ENCODE measurements around the gene NT5DC1.

NT5DC1 gene

DNA sequence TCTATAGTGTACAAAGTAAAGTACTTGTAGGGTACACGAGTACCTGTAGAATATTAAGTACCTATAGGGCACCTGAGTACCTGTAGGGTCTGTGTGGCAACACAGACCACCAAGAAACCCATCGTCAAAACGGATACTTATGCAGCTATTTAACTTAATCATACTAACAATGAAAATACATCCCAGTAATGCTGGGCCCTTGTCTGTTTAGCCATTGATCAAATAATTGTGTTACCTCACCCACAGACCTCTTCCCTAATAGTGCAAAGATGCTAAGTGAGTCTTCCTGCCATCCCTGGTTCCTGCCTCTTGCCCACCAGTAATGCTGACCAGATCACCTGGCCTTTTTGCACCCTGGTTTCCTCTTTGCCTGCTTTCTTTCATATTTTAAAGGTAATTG, 32.8 kb downstream of the NT5DC1 start:
- Mint-ChIP-seq H3K36me3 (peaks cover 27% of the 10 kb centered on the region), H3K4me1 (no peaks in the 10 kb centered on the region), H3K27me3 (no peaks in the 10 kb centered on the region), H3K4me3 (no peak overlapping the region), H3K27ac (no peak overlapping the region), H3K9me3 (peaks cover 2% of the 10 kb centered on the region)
- ATAC-seq (ENCODE audit: low read depth) (no peak), DNase-seq (ENCODE audit: low spot score in 2 of 2) (no peak)

DNA sequence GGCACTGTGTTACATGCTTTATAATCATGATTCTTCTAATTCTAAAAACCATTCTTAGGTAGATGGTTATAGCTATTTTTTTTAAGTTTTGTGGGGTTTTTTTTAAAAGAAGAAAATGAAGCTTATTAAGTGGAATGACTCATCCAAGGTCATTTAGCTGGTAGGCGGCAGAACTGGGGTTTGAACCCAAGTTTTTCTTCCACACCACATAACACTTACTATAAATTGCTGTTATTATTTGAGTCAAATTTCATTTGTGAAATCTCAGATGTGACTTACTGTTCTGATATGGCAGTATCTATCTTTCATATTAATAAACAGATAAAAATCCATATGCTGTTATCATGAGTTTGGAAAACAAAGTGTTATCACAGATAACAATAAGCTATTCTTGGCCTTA, 35.7 kb downstream of the NT5DC1 start:
- ATAC-seq (ENCODE audit: low read depth) (no peak), DNase-seq (ENCODE audit: low spot score in 2 of 2) (no peak)
- H3K4me1 Mint-ChIP-seq = no peaks in the 10 kb centered on the region
- H3K36me3 Mint-ChIP-seq = peaks cover 24% of the 10 kb centered on the region
- H3K4me3 Mint-ChIP-seq = no peak overlapping the region
- H3K27ac Mint-ChIP-seq = no peak overlapping the region
- peaks cover 2% of the 10 kb centered on the region for H3K9me3 Mint-ChIP-seq
- H3K27me3 Mint-ChIP-seq = no peaks in the 10 kb centered on the region

DNA sequence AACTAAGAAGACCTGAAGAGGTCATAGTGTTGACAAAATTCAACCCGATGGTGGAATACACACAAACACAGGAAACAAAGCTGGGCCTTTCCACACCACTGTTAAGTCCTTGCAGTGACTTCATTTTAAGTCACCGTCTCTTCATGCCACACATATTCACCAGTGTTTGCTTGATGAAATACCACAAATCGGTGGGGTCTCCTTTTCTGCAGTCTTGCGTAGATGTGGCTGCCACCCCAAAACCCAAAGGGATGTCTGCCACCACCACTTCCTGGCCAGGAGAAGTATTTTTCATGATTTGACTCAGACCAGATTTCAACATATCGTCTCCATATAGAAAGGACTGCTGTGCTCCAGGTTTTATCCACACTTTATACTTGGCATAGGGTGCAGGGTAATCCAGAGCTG, 36.3 kb downstream of the NT5DC1 start:
- H3K36me3 Mint-ChIP-seq = peaks cover 20% of the 10 kb centered on the region
- no peaks in the 10 kb centered on the region for H3K4me1 Mint-ChIP-seq
- DNase-seq (ENCODE audit: low spot score in 2 of 2) (no peak), ATAC-seq (ENCODE audit: low read depth) (no peak)
- H3K9me3 Mint-ChIP-seq = no peaks in the 10 kb centered on the region
- no peaks in the 10 kb centered on the region for H3K27me3 Mint-ChIP-seq
- no peak overlapping the region for H3K4me3 Mint-ChIP-seq
- H3K27ac Mint-ChIP-seq = no peak overlapping the region

DNA sequence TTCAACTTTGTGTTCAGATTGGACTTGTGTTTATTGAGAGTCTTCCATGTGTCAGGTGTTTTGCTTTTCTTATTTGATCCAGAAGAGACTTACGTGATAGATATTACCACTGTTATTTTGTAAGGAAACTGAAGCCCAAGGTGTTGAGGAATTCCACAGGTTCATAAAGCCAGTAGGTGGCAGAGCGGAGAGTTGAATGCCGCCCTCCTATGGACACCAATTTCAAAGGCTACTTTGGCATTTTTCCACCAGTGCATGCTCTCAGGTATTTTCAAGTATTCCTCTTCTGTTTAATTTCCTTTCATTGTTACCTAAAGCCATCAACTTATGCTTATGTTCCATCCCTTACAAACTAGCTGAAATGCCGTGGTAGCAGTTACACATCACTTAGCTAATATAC, 39.3 kb downstream of the NT5DC1 start:
- Mint-ChIP-seq H3K27ac (no peak overlapping the region), H3K4me1 (peaks cover 2% of the 10 kb centered on the region), H3K4me3 (no peak overlapping the region), H3K9me3 (no peaks in the 10 kb centered on the region), H3K36me3 (peaks cover 15% of the 10 kb centered on the region), H3K27me3 (no peaks in the 10 kb centered on the region)
- ATAC-seq (ENCODE audit: low read depth) (no peak), DNase-seq (ENCODE audit: low spot score in 2 of 2) (no peak)

DNA sequence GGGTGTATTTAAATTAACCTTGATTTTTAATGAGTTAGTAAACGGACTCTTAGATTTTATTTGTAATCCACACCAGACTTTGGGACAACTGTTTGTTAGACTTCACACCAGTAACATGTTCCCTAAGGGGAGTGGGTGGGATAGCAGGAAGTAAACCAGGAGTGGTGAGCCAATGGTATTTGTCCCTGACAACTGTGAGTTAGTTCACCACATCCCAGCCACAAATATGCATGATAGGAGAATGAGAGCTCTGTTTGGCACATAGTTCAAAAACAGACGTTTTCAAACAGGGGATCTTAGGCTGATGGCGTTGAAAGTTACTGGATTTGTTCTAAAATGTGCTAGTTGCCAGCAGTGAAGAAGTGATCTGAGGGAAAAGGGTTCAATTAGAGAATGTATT, 44.0 kb downstream of the NT5DC1 start:
- no peak for ATAC-seq (ENCODE audit: low read depth)

DNA sequence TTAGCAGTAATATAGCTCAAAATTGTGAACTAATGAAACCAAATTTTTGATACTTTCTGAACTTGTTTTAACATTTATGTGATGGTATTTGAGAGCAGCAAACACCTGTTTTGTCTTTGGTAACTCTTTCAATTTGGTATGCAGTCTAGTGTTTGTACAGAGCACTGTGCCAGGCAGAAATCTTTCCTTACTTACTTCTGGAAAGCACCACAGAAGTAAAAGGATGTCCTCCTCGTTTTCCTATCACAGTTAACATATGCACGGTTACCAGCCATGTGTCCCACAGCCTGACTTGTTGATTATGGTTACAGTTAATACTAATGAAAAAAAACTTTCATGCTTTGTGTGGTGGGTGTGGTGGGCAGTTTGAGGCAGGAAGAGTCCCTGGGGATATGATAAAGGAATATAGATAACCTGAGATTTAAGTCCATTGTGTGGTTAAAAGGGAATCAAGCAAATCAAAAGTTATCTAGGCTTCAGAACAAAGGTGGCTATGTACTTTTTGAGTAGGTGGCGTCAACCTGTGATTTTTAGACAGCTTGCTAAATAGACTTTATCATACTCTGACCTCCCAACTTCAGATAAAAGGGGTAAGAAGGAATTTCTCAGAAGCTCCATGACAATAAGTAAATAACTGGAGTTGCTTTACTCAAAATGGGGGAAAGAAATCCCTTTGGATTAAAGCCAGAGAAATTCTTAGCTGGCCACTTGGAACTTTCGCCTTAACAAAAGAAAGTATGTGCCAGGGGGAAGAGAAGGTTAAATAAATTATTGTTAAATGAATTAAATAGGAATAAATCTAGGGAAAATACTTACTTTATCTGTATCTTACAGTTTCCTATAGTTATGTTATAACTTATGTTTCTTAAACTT, 45.4 kb downstream of the NT5DC1 start:
- H3K36me3 Mint-ChIP-seq = peaks cover 5% of the 10 kb centered on the region
- H3K4me3 Mint-ChIP-seq = no peak overlapping the region
- H3K27me3 Mint-ChIP-seq = no peaks in the 10 kb centered on the region
- DNase-seq (ENCODE audit: low spot score in 2 of 2) (no peak), ATAC-seq (ENCODE audit: low read depth) (no peak)
- peaks cover 2% of the 10 kb centered on the region for H3K4me1 Mint-ChIP-seq
- H3K9me3 Mint-ChIP-seq = no peaks in the 10 kb centered on the region
- no peak overlapping the region for H3K27ac Mint-ChIP-seq

More for the DNA sequence above, 44.0 kb downstream of the NT5DC1 start:
- Mint-ChIP-seq H3K4me3 (no peak overlapping the region), H3K9me3 (no peaks in the 10 kb centered on the region), H3K36me3 (peaks cover 7% of the 10 kb centered on the region), H3K27me3 (no peaks in the 10 kb centered on the region), H3K27ac (no peak overlapping the region), H3K4me1 (peaks cover 2% of the 10 kb centered on the region)
- no peak for DNase-seq (ENCODE audit: low spot score in 2 of 2)

DNA sequence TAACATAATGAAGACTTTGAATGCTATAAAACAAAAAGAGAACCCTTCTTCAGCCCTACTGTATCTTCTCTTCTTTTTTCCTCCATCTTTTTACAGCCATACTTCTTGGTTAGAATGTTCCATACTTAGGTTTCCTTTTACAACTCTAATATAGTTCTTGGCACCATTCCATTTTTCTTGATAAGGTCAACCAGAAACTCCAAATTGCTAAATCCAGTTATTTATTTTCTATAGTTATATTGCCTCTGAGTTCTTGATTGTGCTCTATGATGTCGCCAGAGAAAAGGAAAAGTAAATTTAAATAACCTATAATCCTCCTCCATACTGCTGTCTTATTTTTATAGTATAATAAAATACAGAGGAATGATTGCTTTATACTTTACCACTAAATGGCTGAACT, 52.0 kb downstream of the NT5DC1 start:
- H3K4me3 Mint-ChIP-seq = no peak overlapping the region
- no peak for DNase-seq (ENCODE audit: low spot score in 2 of 2)
- peaks cover 4% of the 10 kb centered on the region for H3K4me1 Mint-ChIP-seq
- ATAC-seq (ENCODE audit: low read depth) = no peak
- H3K36me3 Mint-ChIP-seq = peaks cover 5% of the 10 kb centered on the region
- no peaks in the 10 kb centered on the region for H3K27me3 Mint-ChIP-seq
- no peaks in the 10 kb centered on the region for H3K9me3 Mint-ChIP-seq
- no peak overlapping the region for H3K27ac Mint-ChIP-seq

DNA sequence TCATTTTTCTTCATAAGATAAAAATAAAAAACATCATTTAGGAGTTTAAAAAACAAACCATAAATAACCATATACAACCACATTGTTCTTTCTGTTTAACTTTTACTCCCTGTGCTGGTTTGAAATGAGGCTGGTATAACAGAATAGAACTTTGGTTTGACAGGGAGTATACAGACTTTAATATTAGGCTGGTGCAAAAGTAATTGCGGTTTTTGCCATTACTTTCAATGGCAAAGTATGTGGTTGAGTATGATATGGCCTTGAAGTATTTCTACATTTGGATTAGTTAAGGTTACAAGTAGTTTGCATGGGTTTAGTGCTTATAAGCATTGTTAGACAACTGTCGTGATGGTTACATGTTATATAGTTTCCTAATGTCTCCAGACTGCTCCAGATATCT, 54.2 kb downstream of the NT5DC1 start:
- Mint-ChIP-seq H3K27ac (no peak overlapping the region), H3K27me3 (no peaks in the 10 kb centered on the region), H3K4me1 (peaks cover 4% of the 10 kb centered on the region), H3K4me3 (no peak overlapping the region), H3K36me3 (peaks cover 9% of the 10 kb centered on the region), H3K9me3 (peaks cover 1% of the 10 kb centered on the region)
- DNase-seq (ENCODE audit: low spot score in 2 of 2) = no peak
- ATAC-seq (ENCODE audit: low read depth) = no peak

DNA sequence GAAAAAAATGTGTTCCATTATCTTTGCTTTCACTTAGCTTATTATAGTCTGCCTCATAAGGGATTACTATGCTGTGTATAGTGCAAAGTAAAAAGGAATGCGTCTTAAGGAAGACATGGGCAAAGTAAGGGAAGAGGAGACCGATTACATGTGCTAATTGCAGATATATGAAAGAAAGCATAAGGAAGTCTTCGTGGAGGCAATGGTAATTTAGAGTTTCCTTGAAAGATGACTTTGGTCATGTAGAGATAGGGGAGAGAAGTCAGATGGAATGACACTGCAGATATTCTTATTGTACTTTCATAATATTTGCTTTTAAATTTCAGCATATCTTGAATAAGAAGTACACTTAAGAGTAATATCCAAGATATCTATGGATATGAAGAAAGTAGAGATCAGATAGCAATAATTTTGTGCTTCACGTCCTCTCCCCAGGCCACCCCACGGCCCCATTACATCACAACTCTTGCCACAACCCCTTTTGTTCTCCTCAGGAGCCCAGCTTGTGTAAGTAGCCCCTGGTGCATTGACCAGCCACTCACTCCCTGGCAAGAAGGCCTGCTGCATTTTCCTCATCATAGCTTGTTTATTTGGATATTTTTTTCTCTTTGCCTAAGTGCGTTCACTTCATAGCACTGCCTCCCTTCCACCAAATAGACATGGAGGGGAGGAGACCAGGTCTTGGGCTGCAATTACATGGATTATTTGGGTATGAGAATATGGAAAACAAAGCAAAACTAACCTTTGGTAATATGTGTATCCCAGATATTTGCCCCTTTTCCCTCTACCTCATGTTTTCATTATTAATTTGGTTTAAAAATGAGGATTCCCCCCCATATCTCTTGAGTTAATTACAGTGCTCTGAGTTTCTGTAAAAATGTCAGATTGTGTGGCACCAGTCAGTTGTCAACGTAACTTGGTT, 56.0 kb downstream of the NT5DC1 start:
- peaks cover 1% of the 10 kb centered on the region for H3K9me3 Mint-ChIP-seq
- DNase-seq (ENCODE audit: low spot score in 2 of 2) (no peak), ATAC-seq (ENCODE audit: low read depth) (no peak)
- no peak overlapping the region for H3K4me3 Mint-ChIP-seq
- H3K4me1 Mint-ChIP-seq = peaks cover 6% of the 10 kb centered on the region
- H3K36me3 Mint-ChIP-seq = peaks cover 14% of the 10 kb centered on the region
- no peaks in the 10 kb centered on the region for H3K27me3 Mint-ChIP-seq
- H3K27ac Mint-ChIP-seq = no peak overlapping the region

DNA sequence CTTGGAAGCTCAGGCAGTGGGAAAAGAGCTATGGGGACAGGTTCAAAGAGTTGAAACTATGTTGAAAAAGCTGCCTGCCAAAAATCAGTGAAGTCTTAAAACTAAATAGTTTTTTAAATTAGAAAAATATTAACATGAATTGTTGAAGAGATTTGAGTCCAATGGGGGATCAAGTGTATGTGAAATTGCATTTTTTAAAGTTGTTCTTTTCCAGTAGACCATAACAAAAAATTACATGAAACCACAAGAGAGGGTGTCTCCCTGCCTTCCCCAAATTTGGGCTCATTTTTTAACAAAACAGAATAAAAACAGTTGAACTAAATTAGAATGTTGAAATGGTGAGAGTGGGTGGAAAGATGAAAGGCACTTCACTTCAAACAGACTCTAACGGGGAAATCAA, 56.7 kb downstream of the NT5DC1 start:
- no peaks in the 10 kb centered on the region for H3K27me3 Mint-ChIP-seq
- H3K36me3 Mint-ChIP-seq = peaks cover 16% of the 10 kb centered on the region
- DNase-seq (ENCODE audit: low spot score in 2 of 2) (no peak), ATAC-seq (ENCODE audit: low read depth) (no peak)
- peaks cover 1% of the 10 kb centered on the region for H3K9me3 Mint-ChIP-seq
- H3K27ac Mint-ChIP-seq = peak overlapping the region; percentile 61
- H3K4me1 Mint-ChIP-seq = peaks cover 6% of the 10 kb centered on the region
- no peak overlapping the region for H3K4me3 Mint-ChIP-seq

DNA sequence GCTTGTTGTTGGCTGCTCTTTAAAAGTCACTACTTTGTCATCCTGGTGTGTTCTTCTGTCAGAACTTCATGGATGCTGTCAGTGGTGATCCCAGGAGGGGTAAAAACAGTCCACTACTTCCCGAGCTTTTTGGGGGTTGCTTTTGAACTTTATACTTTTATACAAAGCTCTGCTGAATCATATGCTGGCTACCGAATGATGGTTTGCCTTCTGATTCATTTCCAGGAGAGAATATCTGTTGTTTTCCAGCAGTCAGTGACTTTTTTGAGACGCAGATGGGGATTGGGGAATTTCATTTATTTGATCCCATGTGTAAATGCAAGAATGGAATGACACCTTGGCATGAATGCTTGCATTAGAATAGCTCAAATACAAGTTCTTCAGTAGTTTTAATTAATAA, 58.0 kb downstream of the NT5DC1 start:
- Mint-ChIP-seq H3K4me3 (no peak overlapping the region), H3K4me1 (peaks cover 10% of the 10 kb centered on the region), H3K36me3 (peaks cover 21% of the 10 kb centered on the region), H3K27ac (no peak overlapping the region), H3K9me3 (peaks cover 6% of the 10 kb centered on the region), H3K27me3 (no peaks in the 10 kb centered on the region)
- DNase-seq (ENCODE audit: low spot score in 2 of 2) (no peak), ATAC-seq (ENCODE audit: low read depth) (no peak)

DNA sequence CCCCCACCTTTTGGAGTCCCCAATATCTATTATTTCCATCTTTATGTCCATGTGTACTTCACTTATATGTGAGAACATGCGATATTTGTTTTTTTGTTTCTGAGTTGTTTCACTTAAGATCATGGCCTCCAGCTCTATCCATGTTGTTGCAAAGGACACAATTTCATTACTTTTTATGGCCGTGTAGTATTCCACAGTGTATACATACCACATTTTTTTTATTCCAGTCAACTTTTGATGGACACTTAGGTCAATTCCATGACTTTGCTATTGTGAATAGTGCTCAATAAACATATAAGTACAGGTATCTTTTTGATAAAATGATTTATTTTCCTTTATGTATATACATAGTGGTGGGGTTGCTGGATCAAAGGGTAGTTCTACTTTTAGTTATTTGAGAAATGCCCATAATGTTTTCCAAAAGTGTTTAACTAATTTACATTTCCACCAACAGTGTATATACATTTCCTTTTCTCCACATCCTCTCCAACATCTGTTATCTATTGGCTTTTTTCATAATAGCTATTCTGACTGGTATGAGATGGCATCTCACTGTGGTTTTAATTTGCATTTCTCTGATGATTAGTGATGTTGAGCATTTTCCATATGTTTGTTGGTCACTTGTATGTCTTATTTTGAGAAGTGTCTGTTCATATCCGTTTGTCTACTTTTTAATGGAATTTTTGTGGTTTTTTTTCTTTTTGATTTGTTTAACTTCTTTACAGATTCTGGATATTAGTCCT, 59.3 kb downstream of the NT5DC1 start:
- peaks cover 6% of the 10 kb centered on the region for H3K9me3 Mint-ChIP-seq
- H3K27me3 Mint-ChIP-seq = no peaks in the 10 kb centered on the region
- H3K4me3 Mint-ChIP-seq = no peak overlapping the region
- peaks cover 10% of the 10 kb centered on the region for H3K4me1 Mint-ChIP-seq
- no peak overlapping the region for H3K27ac Mint-ChIP-seq
- no peak for ATAC-seq (ENCODE audit: low read depth)
- peaks cover 25% of the 10 kb centered on the region for H3K36me3 Mint-ChIP-seq
- DNase-seq (ENCODE audit: low spot score in 2 of 2) = no peak

DNA sequence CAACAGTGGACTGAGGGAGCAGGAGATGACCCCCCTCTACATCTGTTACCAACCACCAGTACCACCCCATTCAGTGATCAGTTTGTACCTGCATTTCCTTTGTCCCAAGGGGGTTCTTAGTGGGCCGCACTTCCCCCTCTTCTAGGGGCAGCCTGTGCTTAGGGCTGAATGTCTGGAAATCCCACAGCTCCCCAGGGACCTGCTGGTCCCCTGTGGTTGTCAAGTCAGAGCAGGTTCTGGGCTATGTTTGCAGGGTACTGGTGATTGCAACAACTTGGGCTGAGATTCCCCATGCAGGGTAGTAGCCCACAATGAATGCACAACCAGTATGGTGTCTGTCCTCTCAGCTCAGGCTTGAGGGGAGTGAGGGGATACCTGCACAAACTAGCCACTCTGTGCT, 64.9 kb downstream of the NT5DC1 start:
- H3K9me3 Mint-ChIP-seq = peaks cover 8% of the 10 kb centered on the region
- H3K4me1 Mint-ChIP-seq = peaks cover 20% of the 10 kb centered on the region
- ATAC-seq (ENCODE audit: low read depth) = peak; percentile 96
- peaks cover 24% of the 10 kb centered on the region for H3K36me3 Mint-ChIP-seq
- H3K4me3 Mint-ChIP-seq = no peak overlapping the region
- DNase-seq (ENCODE audit: low spot score in 2 of 2) = peak; percentile 26 to 35
- no peak overlapping the region for H3K27ac Mint-ChIP-seq
- no peaks in the 10 kb centered on the region for H3K27me3 Mint-ChIP-seq

DNA sequence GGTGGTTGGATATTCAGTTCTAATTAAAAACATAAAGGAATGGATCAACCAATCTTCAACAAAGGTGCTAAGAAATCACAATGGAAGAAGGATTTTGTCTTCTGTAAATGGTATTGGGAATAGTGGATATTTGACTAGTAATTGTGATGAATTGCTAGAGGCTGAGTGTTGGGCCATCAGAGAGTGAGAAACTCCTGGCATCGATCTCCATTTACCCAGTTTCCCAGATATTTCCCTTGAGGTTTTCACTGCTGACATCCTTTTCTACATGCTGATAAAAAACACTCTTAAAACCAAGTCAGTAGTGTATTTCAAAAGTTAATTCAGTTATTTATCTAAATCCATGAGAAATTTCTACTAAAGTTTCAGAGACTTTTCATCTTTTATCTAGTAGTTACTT, 65.7 kb downstream of the NT5DC1 start:
- Mint-ChIP-seq H3K27ac (no peak overlapping the region), H3K9me3 (peaks cover 8% of the 10 kb centered on the region), H3K4me3 (no peak overlapping the region), H3K36me3 (peaks cover 24% of the 10 kb centered on the region), H3K4me1 (peaks cover 19% of the 10 kb centered on the region), H3K27me3 (no peaks in the 10 kb centered on the region)
- no peak for DNase-seq (ENCODE audit: low spot score in 2 of 2)
- ATAC-seq (ENCODE audit: low read depth) = no peak
